SU-DHL-6 (cell line): ENCODE data around the gene DRAXIN.

Experiments used
- CTCF ChIP-seq: fragments of 200-600 bp; sonication (generic); IDR thresholded peaks from one replicate; pipeline ENCODE4 v1.5.1; 2017; ENCODE audit warnings: antibody characterized with exemption, mild to moderate bottlenecking, low read length, moderate library complexity; ENCODE audit not compliant: insufficient read depth, poor library complexity, severe bottlenecking
- EZH2phosphoT487 ChIP-seq: fragments of 200-600 bp; sonication (generic), shearing (Covaris generic); conservative IDR thresholded peaks from 2 replicates; pipeline ENCODE4 v1.6.1; 2018; ENCODE audit warnings: mild to moderate bottlenecking, antibody characterized with exemption, low read length, moderate library complexity, mixed read lengths

- TF ChIP-seq CTCF (no peak), EZH2phosphoT487 (no peak)
Observed at GRCh38 chr1:11701981-11702803, 10.7 kb downstream of the DRAXIN start.
